Natural killer cell (primary cell): Measurements from ENCODE around the gene HOXA5. TPM values are rescaled to one million over a fixed set of nuclear protein-coding genes. Genes with fewer than 3 reads are reported as not detected.
A peak's percentile ranks its signal among the peaks of the same experiment; 100 is the strongest.

Experiments used
- ATAC-seq, 3 donors: fragments of 150-1000 bp in 2 of 3; fragments of 200-7000 bp in 1 of 3; cut with Tn5 transposase; 1 replicate in 1 of 3; 2 replicates in 2 of 3; pipeline ENCODE4 v1.10.0; 2021; ENCODE audit warnings: mild to moderate bottlenecking in 2 of 3, moderate library complexity in 2 of 3
- DNase-seq, 2 donors: peaks; one replicate each; pipeline versions ENCODE4 v3.0.0 to v3.0.0-alpha.2; 2013 to 2021; ENCODE audit warnings: mixed read lengths in 1 of 2
- H3K27ac ChIP-seq: one replicate; pipeline ENCODE4 v1.5.1; 2013; ENCODE audit warnings: mild to moderate bottlenecking, low read length
- H3K27me3 ChIP-seq: one replicate; pipeline ENCODE4 v1.6.1; 2013; ENCODE audit warnings: low read length; ENCODE audit not compliant: control insufficient read depth, insufficient read depth
- H3K36me3 ChIP-seq: one replicate; pipeline ENCODE4 v1.6.1; 2013; ENCODE audit warnings: low read length; ENCODE audit not compliant: control insufficient read depth, insufficient read depth
- H3K4me1 ChIP-seq: one replicate; pipeline ENCODE4 v1.6.1; 2013; ENCODE audit warnings: low read length; ENCODE audit not compliant: control insufficient read depth, insufficient read depth
- H3K4me3 ChIP-seq: one replicate; pipeline ENCODE4 v1.5.1; 2013; ENCODE audit warnings: low read length
- H3K9me3 ChIP-seq: one replicate; pipeline ENCODE4 v1.6.1; 2013; ENCODE audit warnings: low read length; ENCODE audit not compliant: control insufficient read depth, insufficient read depth
- H3K27ac Mint-ChIP-seq, 2 donors: one replicate each; pipeline ENCODE4 v1.8.0; 2022; ENCODE audit warnings: mild to moderate bottlenecking in 2 of 2, mixed read lengths in 2 of 2, moderate library complexity in 1 of 2
- H3K27me3 Mint-ChIP-seq, 2 donors: one replicate each; pipeline ENCODE4 v1.8.0; 2022; ENCODE audit warnings: low read depth in 2 of 2, mixed read lengths in 2 of 2
- H3K36me3 Mint-ChIP-seq: one replicate; pipeline ENCODE4 v1.8.0; 2022; ENCODE audit warnings: mixed read lengths
- H3K4me1 Mint-ChIP-seq, 2 donors: one replicate each; pipeline ENCODE4 v1.8.0; 2022; ENCODE audit warnings: mixed read lengths in 2 of 2
- H3K4me3 Mint-ChIP-seq: one replicate; pipeline ENCODE4 v1.8.0; 2022; ENCODE audit warnings: mild to moderate bottlenecking, moderate library complexity, mixed read lengths
- H3K9me3 Mint-ChIP-seq, 2 donors: one replicate each; pipeline ENCODE4 v1.8.0; 2022; ENCODE audit warnings: mixed read lengths in 2 of 2
- CTCF ChIP-seq: fragments of 200-600 bp; IDR thresholded peaks from one replicate; pipeline ENCODE4 v1.8.0; 2022; ENCODE audit warnings: antibody characterized with exemption
- WGBS: methylation state at CpG from one replicate; pipeline ENCODE4 v1.1.7; 2013; ENCODE audit warnings: missing lambda C conversion rate; ENCODE audit not compliant: insufficient coverage; 5-methylcytosine and 5-hydroxymethylcytosine counted together
- intact Hi-C: fragments of 100-400 bp; cut with micrococcal nuclease; formaldehyde crosslinking; loops from one replicate; pipeline ENCODE4 v1.14.2; 2022
- total RNA-seq, 4 donors: library from RNA; stranded (reverse); fragments of 120-200 nt in 1 of 4; gene quantifications; one replicate each; pipeline versions ENCODE4 v1.2.3 to v1.2.4, GENCODE V29; 2013 to 2022

Gene HOXA5
- total RNA-seq, 3 donors from 2014 or later (not counting 1 experiment from before 2014, with no cell fraction given): 0.29 to 13.0 (median 0.52) TPM

GRCh38 chr7:27148756-27149641, 5.5 kb upstream of the HOXA5 start:
- ATAC-seq (no peak), DNase-seq (peak in 1 of 2 donors; percentile 6)
- Mint-ChIP-seq H3K9me3 (no peaks in the 10 kb centered on the region), H3K36me3 (no peaks in the 10 kb centered on the region), H3K4me3 (no peak overlapping the region), H3K27me3 (peaks cover 64 to 67% of the 10 kb centered on the region in 2 donors), H3K4me1 (peaks cover 22 to 28% of the 10 kb centered on the region in 2 donors), H3K27ac (no peak overlapping the region)
- H3K9me3 ChIP-seq: no peaks in the 10 kb centered on the region
- no peak overlapping the region for H3K27ac ChIP-seq
- intact Hi-C loops: no loop called here
- no peaks in the 10 kb centered on the region for H3K36me3 ChIP-seq
- WGBS: 41% methylated on average over 30 of the region's 30 CpGs
- peaks cover 54% of the 10 kb centered on the region for H3K4me1 ChIP-seq
- no peak overlapping the region for H3K4me3 ChIP-seq
- no peak for TF ChIP-seq CTCF
- peaks cover 63% of the 10 kb centered on the region for H3K27me3 ChIP-seq

- Histone ChIP-seq H3K4me3 (peak overlapping the region; percentile 4), H3K4me1 (peaks cover 56% of the 10 kb centered on the region), H3K9me3 (no peaks in the 10 kb centered on the region), H3K36me3 (no peaks in the 10 kb centered on the region), H3K27me3 (peaks cover 59% of the 10 kb centered on the region), H3K27ac (no peak overlapping the region)
- H3K4me1 Mint-ChIP-seq: peaks cover 22 to 28% of the 10 kb centered on the region in 2 donors
- intact Hi-C loops: no loop called here
- H3K27me3 Mint-ChIP-seq: peaks cover 56 to 59% of the 10 kb centered on the region in 2 donors
- no peaks in the 10 kb centered on the region for H3K9me3 Mint-ChIP-seq
- H3K36me3 Mint-ChIP-seq: no peaks in the 10 kb centered on the region
- DNase-seq (peak in 1 of 2 donors; percentile 10), ATAC-seq (no peak)
- H3K27ac Mint-ChIP-seq: no peak overlapping the region
- H3K4me3 Mint-ChIP-seq: peak overlapping the region; percentile 83
- WGBS: 16% methylated on average over 28 of the region's 28 CpGs
- no peak for TF ChIP-seq CTCF
Measured at GRCh38 chr7:27148031-27148755, 4.7 kb upstream of the HOXA5 start.

- Mint-ChIP-seq H3K27me3 (peaks cover 57 to 60% of the 10 kb centered on the region in 2 donors), H3K4me1 (peaks cover 22 to 35% of the 10 kb centered on the region in 2 donors), H3K4me3 (peak within 1 kb of the TSS; percentile 83), H3K27ac (no peak within 1 kb of the TSS), H3K9me3 (no peaks in the 10 kb centered on the region), H3K36me3 (no peaks in the 10 kb centered on the region)
- intact Hi-C loops: no loop called here
- H3K27ac ChIP-seq: no peak within 1 kb of the TSS
- H3K27me3 ChIP-seq: peaks cover 51% of the 10 kb centered on the region
- H3K9me3 ChIP-seq: no peaks in the 10 kb centered on the region
- no peak for ATAC-seq
- TF ChIP-seq CTCF: no peak
- peak within 1 kb of the TSS; percentile 4 for H3K4me3 ChIP-seq
- peak in 1 of 2 donors; percentile 6 for DNase-seq
- H3K36me3 ChIP-seq: no peaks in the 10 kb centered on the region
- H3K4me1 ChIP-seq: peaks cover 49% of the 10 kb centered on the region
- WGBS: 21% methylated on average over 63 of the region's 63 CpGs
Measured at GRCh38 chr7:27147199-27148030, 3.9 kb upstream of the HOXA5 start, which contains the start of gene HOXA6. Gene HOXA6 (minus strand): TSS chr7:27147774. CDS start chr7:27147749, 25 bp downstream.
